ENCODE data around the gene TDRD12.

The TDRD12 gene

DNA sequence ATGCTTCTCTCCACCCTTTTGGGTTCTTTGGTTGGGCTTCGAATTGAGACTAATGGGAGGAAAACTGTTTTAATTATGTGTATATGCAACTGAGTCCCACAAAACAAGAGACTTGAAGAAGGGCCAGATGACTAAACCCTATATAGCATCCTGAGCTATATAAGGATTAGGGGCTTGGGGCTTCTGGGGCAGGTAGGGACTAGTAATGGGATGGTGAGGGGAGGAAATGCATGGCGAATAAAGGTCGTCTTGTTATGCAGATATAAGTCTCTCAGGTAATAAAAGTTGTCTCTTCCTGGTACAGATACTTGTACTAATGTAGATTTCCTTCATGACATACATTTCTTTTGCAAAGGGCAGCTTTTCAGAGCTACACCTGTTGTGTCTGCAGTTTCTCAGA is 152.8 kb downstream of the TDRD12 start:
- Histone ChIP-seq H3K4me3 (ENCODE audit: insufficient read depth in 1 of 2, low read depth in 1 of 2, low read length in 2 of 2) (no peak overlapping the region), H4K91ac (ENCODE audit: low read length) (no peak overlapping the region), H3K27me3 (ENCODE audit: control insufficient read depth in 1 of 2, insufficient read depth in 1 of 2, low read length in 2 of 2) (peaks cover 0 to 6% of the 10 kb centered on the region in 2 experiments), H3K4me2 (ENCODE audit: low read length, poor library complexity, severe bottlenecking) (no peak overlapping the region), H2BK5ac (ENCODE audit: low read depth, low read length, poor library complexity, severe bottlenecking) (no peak overlapping the region), H3K14ac (ENCODE audit: low read length in 2 of 2) (no peak overlapping the region), H3K23ac (ENCODE audit: low read length in 2 of 2) (no peak overlapping the region), H3K9me3 (ENCODE audit: control insufficient read depth, low read length) (no peaks in the 10 kb centered on the region), H3K9ac (ENCODE audit: low read length) (no peak overlapping the region), H2BK12ac (ENCODE audit: low read length in 2 of 2) (no peak overlapping the region), H3K36me3 (ENCODE audit: control insufficient read depth in 1 of 2, insufficient read depth in 2 of 2, low read depth in 1 of 2, low read length in 2 of 2) (peaks cover 3 to 5% of the 10 kb centered on the region in 2 experiments), H3K18ac (ENCODE audit: low read depth in 1 of 2, low read length in 2 of 2) (no peak overlapping the region), H2AFZ (ENCODE audit: low read depth, low read length) (no peak overlapping the region), H3K4ac (ENCODE audit: low read depth in 1 of 2, low read length in 2 of 2) (no peak overlapping the region), H2BK15ac (ENCODE audit: low read depth, poor library complexity, severe bottlenecking) (no peak overlapping the region), H2BK120ac (ENCODE audit: low read depth, low read length) (no peak overlapping the region), H3K79me1 (replicated peaks; ENCODE audit: low read length, poor library complexity, severe bottlenecking) (no peaks in the 10 kb centered on the region), H3K27ac (ENCODE audit: low read length, poor library complexity, severe bottlenecking) (no peak overlapping the region), H3K4me1 (ENCODE audit: control insufficient read depth, insufficient read depth, low read depth, low read length) (peaks cover 24% of the 10 kb centered on the region), H2AK5ac (ENCODE audit: low read length, severe bottlenecking) (no peak overlapping the region), H4K8ac (ENCODE audit: low read length) (no peak overlapping the region)
- DNase-seq: no peak
- 88% methylated on average over 3 of the region's 3 CpGs for WGBS

GRCh38 chr19:32873247-32873959 is 153.8 kb downstream of the TDRD12 start:
- no peaks in the 10 kb centered on the region for H3K9me3 ChIP-seq (ENCODE audit: control insufficient read depth, low read length)
- no peak overlapping the region for H2AFZ ChIP-seq (ENCODE audit: low read depth, low read length)
- H3K4me1 ChIP-seq (ENCODE audit: control insufficient read depth, insufficient read depth, low read depth, low read length): peaks cover 23% of the 10 kb centered on the region
- no peak overlapping the region for H3K14ac ChIP-seq (ENCODE audit: low read length in 2 of 2)
- no peak for DNase-seq
- no peak overlapping the region for H2AK5ac ChIP-seq (ENCODE audit: low read length, severe bottlenecking)
- no peak overlapping the region for H2BK15ac ChIP-seq (ENCODE audit: low read depth, poor library complexity, severe bottlenecking)
- H2BK120ac ChIP-seq (ENCODE audit: low read depth, low read length): no peak overlapping the region
- H3K27ac ChIP-seq (ENCODE audit: low read length, poor library complexity, severe bottlenecking): no peak overlapping the region
- no peaks in the 10 kb centered on the region for H3K79me1 ChIP-seq (replicated peaks; ENCODE audit: low read length, poor library complexity, severe bottlenecking)
- 87% methylated on average over 16 of the region's 18 CpGs for WGBS
- no peak overlapping the region for H3K9ac ChIP-seq (ENCODE audit: low read length)
- no peak overlapping the region for H4K91ac ChIP-seq (ENCODE audit: low read length)
- no peak overlapping the region for H3K4me2 ChIP-seq (ENCODE audit: low read length, poor library complexity, severe bottlenecking)
- peaks cover 9 to 11% of the 10 kb centered on the region in 2 experiments for H3K36me3 ChIP-seq (ENCODE audit: control insufficient read depth in 1 of 2, insufficient read depth in 2 of 2, low read depth in 1 of 2, low read length in 2 of 2)
- H2BK5ac ChIP-seq (ENCODE audit: low read depth, low read length, poor library complexity, severe bottlenecking): no peak overlapping the region
- H3K27me3 ChIP-seq (ENCODE audit: control insufficient read depth in 1 of 2, insufficient read depth in 1 of 2, low read length in 2 of 2): peaks cover 0 to 6% of the 10 kb centered on the region in 2 experiments
- H3K18ac ChIP-seq (ENCODE audit: low read depth in 1 of 2, low read length in 2 of 2): no peak overlapping the region
- H3K4me3 ChIP-seq (ENCODE audit: insufficient read depth in 1 of 2, low read depth in 1 of 2, low read length in 2 of 2): no peak overlapping the region
- no peak overlapping the region for H2BK12ac ChIP-seq (ENCODE audit: low read length in 2 of 2)
- H4K8ac ChIP-seq (ENCODE audit: low read length): no peak overlapping the region
- H3K23ac ChIP-seq (ENCODE audit: low read length in 2 of 2): no peak overlapping the region
- no peak overlapping the region for H3K4ac ChIP-seq (ENCODE audit: low read depth in 1 of 2, low read length in 2 of 2)

GRCh38 chr19:32874605-32875004 is 155.0 kb downstream of the TDRD12 start:
- H2AFZ ChIP-seq (ENCODE audit: low read depth, low read length): no peak overlapping the region
- no peak overlapping the region for H3K14ac ChIP-seq (ENCODE audit: low read length in 2 of 2)
- peaks cover 21 to 22% of the 10 kb centered on the region in 2 experiments for H3K36me3 ChIP-seq (ENCODE audit: control insufficient read depth in 1 of 2, insufficient read depth in 2 of 2, low read depth in 1 of 2, low read length in 2 of 2)
- no peak overlapping the region for H3K23ac ChIP-seq (ENCODE audit: low read length in 2 of 2)
- H2AK5ac ChIP-seq (ENCODE audit: low read length, severe bottlenecking): no peak overlapping the region
- H2BK12ac ChIP-seq (ENCODE audit: low read length in 2 of 2): no peak overlapping the region
- H3K27me3 ChIP-seq (ENCODE audit: control insufficient read depth in 1 of 2, insufficient read depth in 1 of 2, low read length in 2 of 2): peaks cover 0 to 6% of the 10 kb centered on the region in 2 experiments
- H3K4me2 ChIP-seq (ENCODE audit: low read length, poor library complexity, severe bottlenecking): no peak overlapping the region
- no peak overlapping the region for H3K18ac ChIP-seq (ENCODE audit: low read depth in 1 of 2, low read length in 2 of 2)
- H3K9ac ChIP-seq (ENCODE audit: low read length): no peak overlapping the region
- no peak overlapping the region for H2BK5ac ChIP-seq (ENCODE audit: low read depth, low read length, poor library complexity, severe bottlenecking)
- 79% methylated on average over 9 of the region's 9 CpGs for WGBS
- H4K91ac ChIP-seq (ENCODE audit: low read length): no peak overlapping the region
- no peaks in the 10 kb centered on the region for H3K79me1 ChIP-seq (replicated peaks; ENCODE audit: low read length, poor library complexity, severe bottlenecking)
- no peak overlapping the region for H2BK15ac ChIP-seq (ENCODE audit: low read depth, poor library complexity, severe bottlenecking)
- H3K4ac ChIP-seq (ENCODE audit: low read depth in 1 of 2, low read length in 2 of 2): no peak overlapping the region
- no peak overlapping the region for H2BK120ac ChIP-seq (ENCODE audit: low read depth, low read length)
- peaks cover 18% of the 10 kb centered on the region for H3K4me1 ChIP-seq (ENCODE audit: control insufficient read depth, insufficient read depth, low read depth, low read length)
- no peak for DNase-seq
- no peak overlapping the region for H3K27ac ChIP-seq (ENCODE audit: low read length, poor library complexity, severe bottlenecking)
- no peaks in the 10 kb centered on the region for H3K9me3 ChIP-seq (ENCODE audit: control insufficient read depth, low read length)
- no peak overlapping the region for H4K8ac ChIP-seq (ENCODE audit: low read length)
- H3K4me3 ChIP-seq (ENCODE audit: insufficient read depth in 1 of 2, low read depth in 1 of 2, low read length in 2 of 2): no peak overlapping the region

GRCh38 chr19:32875428-32875827 is 155.9 kb downstream of the TDRD12 start:
- Histone ChIP-seq H4K91ac (ENCODE audit: low read length) (peak overlapping the region; percentile 10), H3K79me1 (replicated peaks; ENCODE audit: low read length, poor library complexity, severe bottlenecking) (no peaks in the 10 kb centered on the region), H3K27ac (ENCODE audit: low read length, poor library complexity, severe bottlenecking) (no peak overlapping the region), H2BK5ac (ENCODE audit: low read depth, low read length, poor library complexity, severe bottlenecking) (no peak overlapping the region), H3K4me3 (ENCODE audit: insufficient read depth in 1 of 2, low read depth in 1 of 2, low read length in 2 of 2) (no peak overlapping the region), H3K9me3 (ENCODE audit: control insufficient read depth, low read length) (no peaks in the 10 kb centered on the region), H2BK15ac (ENCODE audit: low read depth, poor library complexity, severe bottlenecking) (no peak overlapping the region), H3K23ac (ENCODE audit: low read length in 2 of 2) (no peak overlapping the region), H2AK5ac (ENCODE audit: low read length, severe bottlenecking) (no peak overlapping the region), H4K8ac (ENCODE audit: low read length) (peak overlapping the region; percentile 48), H3K18ac (ENCODE audit: low read depth in 1 of 2, low read length in 2 of 2) (no peak overlapping the region), H3K4me1 (ENCODE audit: control insufficient read depth, insufficient read depth, low read depth, low read length) (peaks cover 18% of the 10 kb centered on the region), H3K4ac (ENCODE audit: low read depth in 1 of 2, low read length in 2 of 2) (no peak overlapping the region), H3K14ac (ENCODE audit: low read length in 2 of 2) (no peak overlapping the region), H3K36me3 (ENCODE audit: control insufficient read depth in 1 of 2, insufficient read depth in 2 of 2, low read depth in 1 of 2, low read length in 2 of 2) (peaks cover 21 to 30% of the 10 kb centered on the region in 2 experiments), H2BK12ac (ENCODE audit: low read length in 2 of 2) (no peak overlapping the region), H3K4me2 (ENCODE audit: low read length, poor library complexity, severe bottlenecking) (no peak overlapping the region), H3K9ac (ENCODE audit: low read length) (no peak overlapping the region), H2AFZ (ENCODE audit: low read depth, low read length) (no peak overlapping the region), H3K27me3 (ENCODE audit: control insufficient read depth in 1 of 2, insufficient read depth in 1 of 2, low read length in 2 of 2) (peaks cover 0 to 2% of the 10 kb centered on the region in 2 experiments), H2BK120ac (ENCODE audit: low read depth, low read length) (no peak overlapping the region)
- DNase-seq: no peak
- 72% methylated on average over 6 of the region's 7 CpGs for WGBS

Data from mesenchymal stem cell (in vitro differentiated cells and primary cell).